CD8-positive, alpha-beta memory T cell (primary cell): ENCODE measurements around the gene ZAP70. TPM values are rescaled to one million over a fixed set of nuclear protein-coding genes. Genes with fewer than 3 reads are reported as not detected.

ENCODE experiments used
- CTCF ChIA-PET: fragments of 350-600 bp; sonication (Branson Sonifier 250); formaldehyde crosslinking; loops from one replicate; lab custom pipeline; 2021; ENCODE audit warnings: antibody characterized with exemption; lab: Charles Lee
- POLR2A ChIA-PET: fragments of 350-600 bp; sonication (Branson Sonifier 250); formaldehyde crosslinking; loops from one replicate; lab custom pipeline; 2021; ENCODE audit warnings: antibody characterized with exemption; lab: Charles Lee
- DNase-seq, 5 donors: peaks; one replicate each; pipeline versions ENCODE4 v3.0.0 to v3.0.0-alpha.2; 2020 to 2022; ENCODE audit warnings: mixed read lengths in 1 of 5
- H3K27ac ChIP-seq: one replicate; pipeline ENCODE4 v1.7.0; 2013; ENCODE audit warnings: low read depth, mild to moderate bottlenecking, low read length, moderate library complexity
- H3K27me3 ChIP-seq: 2 replicates; pipeline ENCODE4 v1.7.0; 2013; ENCODE audit warnings: low read length, mild to moderate bottlenecking; ENCODE audit not compliant: insufficient read depth, poor library complexity, severe bottlenecking
- H3K36me3 ChIP-seq: 2 replicates; pipeline ENCODE4 v1.7.0; 2013; ENCODE audit warnings: mild to moderate bottlenecking, low read length, moderate library complexity; ENCODE audit not compliant: insufficient read depth
- H3K4me1 ChIP-seq: 2 replicates; pipeline ENCODE4 v1.7.0; 2013; ENCODE audit warnings: mild to moderate bottlenecking, low read length, moderate library complexity; ENCODE audit not compliant: insufficient read depth
- H3K4me3 ChIP-seq: 2 replicates; pipeline ENCODE4 v1.7.0; 2013; ENCODE audit warnings: mild to moderate bottlenecking, low read length
- H3K9me3 ChIP-seq: 2 replicates; pipeline ENCODE4 v1.7.0; 2013; ENCODE audit warnings: mild to moderate bottlenecking, low read length
- H3K27ac Mint-ChIP-seq, 8 donors: one replicate each; pipeline ENCODE4 v1.8.0; 2020 to 2021; ENCODE audit warnings: mixed read lengths in 8 of 8, mild to moderate bottlenecking in 6 of 8, inconsistent platforms in 3 of 8, moderate library complexity in 3 of 8
- H3K27me3 Mint-ChIP-seq, 2 donors: one replicate each; pipeline ENCODE4 v1.8.0; 2020 to 2021; ENCODE audit warnings: mixed read lengths in 2 of 2, mild to moderate bottlenecking in 1 of 2, moderate library complexity in 1 of 2
- H3K36me3 Mint-ChIP-seq, 3 donors: one replicate each; pipeline ENCODE4 v1.8.0; 2020 to 2021; ENCODE audit warnings: mixed read lengths in 3 of 3, inconsistent platforms in 1 of 3, mild to moderate bottlenecking in 1 of 3
- H3K4me1 Mint-ChIP-seq, 3 donors: one replicate each; pipeline ENCODE4 v1.8.0; 2020 to 2021; ENCODE audit warnings: mixed read lengths in 3 of 3, inconsistent platforms in 1 of 3, mild to moderate bottlenecking in 1 of 3
- H3K4me3 Mint-ChIP-seq, 7 donors: one replicate each; pipeline ENCODE4 v1.8.0; 2020 to 2021; ENCODE audit warnings: mixed read lengths in 7 of 7, mild to moderate bottlenecking in 6 of 7, moderate library complexity in 4 of 7, inconsistent platforms in 2 of 7
- H3K9me3 Mint-ChIP-seq, 5 donors: one replicate each; pipeline ENCODE4 v1.8.0; 2020 to 2022; ENCODE audit warnings: mixed read lengths in 5 of 5, mild to moderate bottlenecking in 3 of 5, moderate library complexity in 2 of 5, inconsistent platforms in 1 of 5
- polyA plus RNA-seq: library from polyadenylated mRNA; unstranded; fragments of 300-500 nt; fragmentation: Illumina TruSeq; gene quantifications from one replicate; pipeline ENCODE4 v1.2.3, GENCODE V29; 2021
- total RNA-seq, 2 experiments: library from RNA; stranded (reverse); gene quantifications; one replicate each; pipeline ENCODE4 v1.2.3, GENCODE V29; 2021

ZAP70 gene
- total and polyA plus RNA-seq, 3 experiments from 2014 or later, result 180 to 197 (median 184) TPM

GRCh38 chr2:97750017-97750416, 36.6 kb downstream of the ZAP70 start:
- Histone ChIP-seq H3K4me3 (no peak overlapping the region), H3K27me3 (no peaks in the 10 kb centered on the region), H3K4me1 (peaks cover 38% of the 10 kb centered on the region), H3K9me3 (no peaks in the 10 kb centered on the region), H3K27ac (no peak overlapping the region), H3K36me3 (no peaks in the 10 kb centered on the region)
- ChIA-PET POLR2A (no interaction called here), CTCF (interaction anchor here (2.5 to 14.9 kb wide), 3 partner anchors 10 to 51 kb away, joined by 10 to 301 read pairs (median 100); partner anchors contain the start of gene ZAP70)
- Mint-ChIP-seq H3K9me3 (no peaks in the 10 kb centered on the region), H3K4me1 (peaks cover 32 to 37% (median 36%) of the 10 kb centered on the region in 3 donors), H3K27me3 (no peaks in the 10 kb centered on the region), H3K4me3 (no peak overlapping the region), H3K36me3 (peaks cover 0 to 11% (median 3%) of the 10 kb centered on the region in 3 donors), H3K27ac (peak overlapping the region in 1 of 8 donors; percentile 88)
- DNase-seq, result no peak

GRCh38 chr2:97751752-97752151, 38.4 kb downstream of the ZAP70 start:
- Mint-ChIP-seq H3K9me3 (no peaks in the 10 kb centered on the region), H3K4me1 (peaks cover 16 to 19% (median 18%) of the 10 kb centered on the region in 3 donors), H3K4me3 (no peak overlapping the region), H3K27ac (peak overlapping the region in 2 of 8 donors; percentile 8 to 20), H3K36me3 (peaks cover 0 to 26% (median 5%) of the 10 kb centered on the region in 3 donors), H3K27me3 (no peaks in the 10 kb centered on the region)
- Histone ChIP-seq H3K27me3 (no peaks in the 10 kb centered on the region), H3K36me3 (no peaks in the 10 kb centered on the region), H3K27ac (no peak overlapping the region), H3K9me3 (no peaks in the 10 kb centered on the region), H3K4me1 (peaks cover 20% of the 10 kb centered on the region), H3K4me3 (no peak overlapping the region)
- peak in 1 of 5 donors; percentile 1 for DNase-seq
- POLR2A ChIA-PET, result no interaction called here
- CTCF ChIA-PET, result interaction anchor here (2.5 to 14.9 kb wide), 3 partner anchors 11 to 53 kb away, joined by 10 to 301 read pairs (median 100); partner anchors contain the start of gene ZAP70

- H3K4me3 Mint-ChIP-seq, result no peak overlapping the region
- peaks cover 7 to 11% (median 9%) of the 10 kb centered on the region in 3 donors for H3K4me1 Mint-ChIP-seq
- H3K9me3 Mint-ChIP-seq, result no peaks in the 10 kb centered on the region
- H3K27ac Mint-ChIP-seq, result peak overlapping the region in 4 of 8 donors; percentile 35 to 64 (median 46)
- peaks cover 0 to 33% (median 8%) of the 10 kb centered on the region in 3 donors for H3K36me3 Mint-ChIP-seq
- Histone ChIP-seq H3K27me3 (no peaks in the 10 kb centered on the region), H3K4me3 (no peak overlapping the region), H3K36me3 (peaks cover 5% of the 10 kb centered on the region), H3K9me3 (no peaks in the 10 kb centered on the region), H3K4me1 (peaks cover 12% of the 10 kb centered on the region), H3K27ac (no peak overlapping the region)
- POLR2A ChIA-PET, result no interaction called here
- CTCF ChIA-PET, result interaction anchor here (1.5 to 14.9 kb wide), 3 partner anchors 11 to 54 kb away, joined by 3 to 301 read pairs (median 100); partner anchors contain the start of gene ZAP70
- H3K27me3 Mint-ChIP-seq, result no peaks in the 10 kb centered on the region
- no peak for DNase-seq
Measured at GRCh38 chr2:97752342-97753334, 39.3 kb downstream of the ZAP70 start.

- Histone ChIP-seq H3K36me3 (peaks cover 13% of the 10 kb centered on the region), H3K9me3 (no peaks in the 10 kb centered on the region), H3K27ac (no peak overlapping the region), H3K4me3 (no peak overlapping the region), H3K4me1 (peaks cover 10% of the 10 kb centered on the region), H3K27me3 (no peaks in the 10 kb centered on the region)
- no peak for DNase-seq
- Mint-ChIP-seq H3K9me3 (no peaks in the 10 kb centered on the region), H3K4me3 (no peak overlapping the region), H3K27ac (peak overlapping the region in 1 of 8 donors; percentile 88), H3K36me3 (peaks cover 0 to 53% (median 12%) of the 10 kb centered on the region in 3 donors), H3K27me3 (no peaks in the 10 kb centered on the region), H3K4me1 (peaks cover 4 to 15% (median 4%) of the 10 kb centered on the region in 3 donors)
- ChIA-PET POLR2A (interaction anchor here (1.0 kb wide), 1 partner anchor 10 kb away, joined by 3 read pairs; no protein-coding TSS in a partner anchor), CTCF (interaction anchor here (1.1 to 9.9 kb wide), 3 partner anchors 41 to 56 kb away, joined by 3 to 100 read pairs (median 5); partner anchors contain the start of gene ZAP70)
Measured at GRCh38 chr2:97754690-97755346, 41.4 kb downstream of the ZAP70 start.

DNA sequence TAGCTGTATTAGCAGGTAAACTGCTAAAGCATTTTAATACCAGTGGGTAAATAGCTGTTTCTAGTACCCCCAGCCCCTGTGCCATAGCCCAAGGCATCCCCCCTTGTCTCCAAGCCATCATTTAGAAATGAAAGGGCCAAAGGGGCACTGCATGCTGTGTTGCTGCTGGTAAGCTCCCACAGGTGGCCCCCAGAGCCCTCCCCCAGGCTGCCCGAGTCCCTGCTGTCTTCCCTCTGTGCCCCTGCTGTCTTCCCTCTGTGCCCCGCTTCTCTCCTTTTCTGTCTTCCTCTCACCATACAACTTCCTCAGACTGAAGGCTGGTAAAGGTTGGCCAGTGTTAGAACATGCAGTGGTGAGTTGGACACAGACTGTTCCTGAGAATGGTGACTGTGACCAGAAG, 42.1 kb downstream of the ZAP70 start:
- POLR2A ChIA-PET, result interaction anchor here (0.6 kb wide), 1 partner anchor 199 kb away, joined by 3 read pairs; no protein-coding TSS in a partner anchor
- no peaks in the 10 kb centered on the region for H3K27me3 ChIP-seq
- H3K9me3 Mint-ChIP-seq, result no peaks in the 10 kb centered on the region

GRCh38 chr2:97757062-97757461, 43.7 kb downstream of the ZAP70 start:
- DNase-seq, result no peak
- Histone ChIP-seq H3K27ac (no peak overlapping the region), H3K4me3 (no peak overlapping the region), H3K9me3 (no peaks in the 10 kb centered on the region), H3K36me3 (peaks cover 13% of the 10 kb centered on the region), H3K27me3 (no peaks in the 10 kb centered on the region), H3K4me1 (peaks cover 29% of the 10 kb centered on the region)
- Mint-ChIP-seq H3K36me3 (peaks cover 0 to 73% (median 12%) of the 10 kb centered on the region in 3 donors), H3K9me3 (no peaks in the 10 kb centered on the region), H3K4me3 (no peak overlapping the region), H3K4me1 (peaks cover 24 to 37% (median 27%) of the 10 kb centered on the region in 3 donors), H3K27ac (peak overlapping the region in 5 of 8 donors; percentile 10 to 74 (median 35)), H3K27me3 (no peaks in the 10 kb centered on the region)
- CTCF ChIA-PET, result interaction anchor here (1.9 to 3.2 kb wide), 3 partner anchors 9 to 58 kb away, joined by 4 to 11 read pairs (median 6); no protein-coding TSS in a partner anchor
- POLR2A ChIA-PET, result interaction anchor here (0.6 kb wide), 1 partner anchor 16 kb away, joined by 3 read pairs; no protein-coding TSS in a partner anchor

More for the DNA sequence above, 42.1 kb downstream of the ZAP70 start:
- Mint-ChIP-seq H3K4me3 (no peak overlapping the region), H3K36me3 (peaks cover 0 to 60% (median 12%) of the 10 kb centered on the region in 3 donors), H3K4me1 (peaks cover 11 to 22% (median 11%) of the 10 kb centered on the region in 3 donors), H3K27ac (peak overlapping the region in 1 of 8 donors; percentile 54), H3K27me3 (no peaks in the 10 kb centered on the region)
- Histone ChIP-seq H3K36me3 (peaks cover 13% of the 10 kb centered on the region), H3K27ac (no peak overlapping the region), H3K4me1 (peaks cover 15% of the 10 kb centered on the region), H3K4me3 (no peak overlapping the region), H3K9me3 (no peaks in the 10 kb centered on the region)
- no peak for DNase-seq
- CTCF ChIA-PET, result interaction anchor here (1.1 to 1.4 kb wide), 2 partner anchors 42 to 47 kb away, joined by 3 to 5 read pairs; partner anchors contain the start of gene ZAP70

GRCh38 chr2:97758131-97758705, 44.8 kb downstream of the ZAP70 start:
- Mint-ChIP-seq H3K9me3 (no peaks in the 10 kb centered on the region), H3K4me3 (no peak overlapping the region), H3K27ac (peak overlapping the region in 3 of 8 donors; percentile 8 to 67 (median 61)), H3K4me1 (peaks cover 26 to 43% (median 30%) of the 10 kb centered on the region in 3 donors), H3K36me3 (peaks cover 0 to 80% (median 12%) of the 10 kb centered on the region in 3 donors), H3K27me3 (no peaks in the 10 kb centered on the region)
- Histone ChIP-seq H3K36me3 (peaks cover 13% of the 10 kb centered on the region), H3K27me3 (no peaks in the 10 kb centered on the region), H3K4me1 (peaks cover 31% of the 10 kb centered on the region), H3K9me3 (no peaks in the 10 kb centered on the region), H3K27ac (no peak overlapping the region), H3K4me3 (no peak overlapping the region)
- CTCF ChIA-PET, result interaction anchor here (1.9 to 3.2 kb wide), 3 partner anchors 10 to 59 kb away, joined by 4 to 11 read pairs (median 6); no protein-coding TSS in a partner anchor
- no peak for DNase-seq
- POLR2A ChIA-PET, result no interaction called here
